GM19463 (cell line): ENCODE measurements around the gene FZD4.
"Not testable (repeated sequence)": the region's sequence is repeated elsewhere in the genome, so short reads cannot be mapped to it uniquely, and the experiment has no call there.

Experiments
- ATAC-seq: cut with Tn5 transposase; IDR thresholded peaks from one replicate; pipeline ENCODE4 v1.9.1; 2021; ENCODE audit warnings: mild to moderate bottlenecking, moderate library complexity; ENCODE audit not compliant: unreplicated experiment

Gene FZD4

DNA sequence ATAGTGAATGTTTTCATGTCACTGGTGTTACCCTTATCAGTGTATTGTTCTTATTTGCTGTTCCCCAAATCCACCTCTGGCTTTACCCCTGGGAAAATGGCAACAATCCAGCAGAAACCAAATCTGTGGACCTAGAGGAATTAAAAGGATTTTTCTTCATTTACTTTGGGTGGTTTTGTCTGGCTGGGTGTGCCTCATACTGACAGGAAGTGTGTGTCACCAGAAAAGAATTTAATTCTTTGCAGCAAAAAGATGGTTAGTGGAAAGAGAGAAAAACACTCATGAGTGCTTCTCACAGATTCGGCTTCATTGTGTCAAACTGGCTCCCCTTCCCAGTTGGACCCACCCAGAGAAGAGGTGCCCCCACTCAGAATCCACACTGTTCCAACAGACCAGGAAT is 38.9 kb downstream of the FZD4 start:
- ATAC-seq: no peak

DNA sequence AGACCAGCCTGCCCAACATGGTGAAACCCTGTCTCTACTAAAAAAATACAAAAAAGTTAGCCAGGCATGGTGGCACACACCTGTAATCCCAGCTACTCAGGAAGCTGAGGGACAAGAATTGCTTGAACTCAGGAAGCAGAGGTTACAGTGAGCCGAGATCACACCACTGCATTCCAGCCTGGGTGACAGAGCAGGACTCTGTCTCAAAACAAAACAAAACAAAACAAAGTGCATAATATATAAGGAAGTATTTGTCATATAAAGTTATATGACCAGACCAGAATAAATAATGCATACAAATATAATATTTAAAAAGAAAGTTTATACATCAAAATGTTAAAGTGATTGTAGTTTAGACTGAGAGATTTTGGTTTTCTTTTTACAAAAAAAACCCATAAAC is 39.3 kb downstream of the FZD4 start:
- not testable (repeated sequence) for ATAC-seq

DNA sequence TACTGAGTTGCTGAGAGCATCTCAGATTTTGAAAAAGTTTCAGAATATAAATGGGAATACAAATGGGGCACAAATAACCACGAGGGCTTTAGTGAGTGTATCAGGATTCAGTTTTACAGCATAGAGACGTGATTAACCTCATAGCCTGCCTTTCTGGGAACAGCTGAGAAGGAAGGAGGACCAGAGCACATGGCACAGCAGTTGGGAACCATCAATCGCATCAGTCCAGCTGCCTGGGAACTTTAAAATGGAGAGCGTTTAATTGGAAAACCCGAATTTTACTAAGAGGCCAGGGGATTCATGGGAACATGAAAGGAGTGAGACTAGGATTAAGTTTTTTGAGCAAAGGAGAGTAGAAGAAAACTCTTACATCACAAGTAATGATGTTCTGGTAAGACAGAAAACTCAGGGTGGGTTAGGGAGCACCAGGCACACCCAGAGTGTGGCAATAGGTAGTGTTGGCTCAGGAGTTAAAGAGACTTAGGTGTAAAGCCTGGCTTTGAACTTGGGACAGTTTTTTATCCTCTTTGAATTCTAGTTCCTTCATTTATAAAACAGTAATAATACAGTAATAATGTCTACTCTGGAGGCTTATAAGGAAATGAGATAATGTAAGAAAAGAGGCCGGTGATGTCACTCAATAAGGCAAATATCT is 40.2 kb downstream of the FZD4 start:
- no peak for ATAC-seq

DNA sequence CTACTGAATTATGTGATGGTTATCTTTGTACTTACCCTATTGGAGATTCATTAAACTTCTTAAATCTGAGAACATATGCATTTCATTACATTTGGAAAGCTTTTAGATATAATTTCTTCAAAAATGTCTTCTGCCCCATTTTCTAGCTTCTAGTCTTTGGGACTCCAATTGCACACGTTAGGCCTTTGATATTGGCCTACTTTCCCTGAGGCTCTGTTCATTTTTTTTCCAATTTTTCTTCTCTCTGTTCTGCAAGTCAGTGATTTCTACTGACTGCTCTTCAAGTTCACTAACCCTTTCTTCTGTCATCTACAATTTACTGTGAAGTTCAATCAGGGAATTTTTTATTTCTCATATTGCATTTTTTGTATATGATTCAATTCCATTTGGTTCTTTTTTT is 43.0 kb downstream of the FZD4 start:
- ATAC-seq: no peak

DNA sequence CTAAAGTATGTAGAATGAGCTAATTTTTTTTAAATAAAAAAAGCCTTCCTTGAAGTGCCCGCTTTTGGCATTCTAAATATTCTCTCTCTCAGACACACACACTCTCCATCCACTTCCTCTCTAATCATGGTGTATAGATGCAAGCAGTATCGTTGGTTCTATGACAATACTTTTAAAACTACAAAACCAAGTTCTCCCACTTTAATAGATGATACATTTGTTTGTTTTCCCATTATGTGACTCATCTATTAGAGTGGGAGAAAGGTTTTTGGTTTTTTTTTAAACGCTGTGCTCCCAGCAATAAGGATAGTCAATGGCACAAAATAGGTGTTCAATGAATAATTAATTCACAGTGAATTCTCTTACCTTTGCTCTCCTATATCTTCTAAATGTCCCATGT is 44.6 kb downstream of the FZD4 start:
- no peak for ATAC-seq

DNA sequence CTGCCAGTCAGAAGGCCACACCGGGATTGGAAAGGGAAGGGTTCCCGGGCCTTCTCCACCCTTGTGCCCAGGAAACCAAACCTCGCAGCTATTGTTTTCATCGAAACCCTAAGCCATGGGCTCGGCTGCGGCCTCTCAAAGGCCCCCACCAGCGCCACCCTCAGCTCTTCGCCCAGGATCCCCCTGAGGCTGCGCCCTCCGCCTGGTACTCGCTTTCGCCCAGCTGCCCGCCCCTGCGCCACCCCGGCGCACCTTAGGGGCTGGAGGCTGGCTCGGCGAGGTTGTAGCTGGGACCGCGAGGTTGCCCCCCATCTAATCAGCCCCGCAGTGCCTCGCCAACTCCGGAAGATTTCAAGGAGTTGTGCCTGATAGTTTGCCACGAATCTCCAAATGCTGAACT is 49.0 kb downstream of the FZD4 start:
- ATAC-seq: no peak

DNA sequence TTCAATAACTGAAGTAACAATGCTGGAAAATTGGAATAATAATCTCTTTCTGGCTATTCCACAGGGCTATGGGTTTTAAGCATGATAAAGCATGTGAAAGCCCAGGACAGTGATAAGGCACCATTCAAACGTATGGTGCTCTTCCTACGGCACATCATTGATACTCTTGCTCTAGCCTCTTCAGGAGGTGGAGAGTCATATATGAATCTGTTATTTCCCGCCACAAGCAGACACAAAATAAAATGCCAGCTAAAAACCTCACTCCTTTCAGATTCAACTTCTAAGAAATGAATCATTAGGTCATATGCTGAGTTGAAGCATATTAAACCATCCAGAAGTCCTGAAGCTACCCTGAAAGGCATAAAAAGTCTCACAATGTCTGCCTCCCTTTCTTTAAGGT is 49.9 kb downstream of the FZD4 start:
- no peak for ATAC-seq

DNA sequence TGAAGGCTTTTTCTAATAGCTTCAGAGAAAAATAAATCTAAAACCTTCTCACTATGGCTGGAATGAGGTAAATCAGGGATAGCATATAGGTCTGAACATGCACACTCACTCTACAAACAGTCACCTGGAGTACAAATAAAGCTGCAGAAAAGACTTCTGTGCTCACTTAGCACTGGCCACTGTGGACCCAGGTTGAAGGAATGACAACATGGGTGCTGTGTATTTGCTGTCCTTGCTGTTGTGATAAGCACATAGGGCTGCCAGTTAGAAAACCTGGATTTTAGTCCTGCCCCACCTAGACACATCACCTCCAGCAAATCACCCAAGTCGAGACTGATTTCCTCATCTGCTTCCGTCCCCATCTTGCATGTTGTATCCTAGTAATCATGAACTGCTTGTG is 51.2 kb downstream of the FZD4 start:
- no peak for ATAC-seq

DNA sequence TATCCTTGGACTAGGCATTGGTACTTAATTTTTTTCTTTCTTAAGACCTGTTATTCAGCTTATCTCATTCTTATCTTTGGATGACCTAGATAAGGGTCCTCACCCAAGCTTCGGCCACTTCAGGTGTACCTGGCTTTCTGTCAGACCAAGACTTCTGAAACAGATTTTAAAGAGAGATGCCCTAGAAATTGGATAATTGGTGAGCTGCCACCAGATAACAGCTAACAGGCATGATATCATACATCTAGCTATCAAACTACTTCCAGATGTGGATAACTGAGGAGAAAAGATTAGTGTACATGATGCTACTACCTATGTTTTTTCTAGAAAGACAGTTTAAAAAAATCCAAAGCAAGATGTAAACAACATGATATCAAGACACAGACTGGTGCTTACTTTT is 52.9 kb downstream of the FZD4 start:
- ATAC-seq: no peak

DNA sequence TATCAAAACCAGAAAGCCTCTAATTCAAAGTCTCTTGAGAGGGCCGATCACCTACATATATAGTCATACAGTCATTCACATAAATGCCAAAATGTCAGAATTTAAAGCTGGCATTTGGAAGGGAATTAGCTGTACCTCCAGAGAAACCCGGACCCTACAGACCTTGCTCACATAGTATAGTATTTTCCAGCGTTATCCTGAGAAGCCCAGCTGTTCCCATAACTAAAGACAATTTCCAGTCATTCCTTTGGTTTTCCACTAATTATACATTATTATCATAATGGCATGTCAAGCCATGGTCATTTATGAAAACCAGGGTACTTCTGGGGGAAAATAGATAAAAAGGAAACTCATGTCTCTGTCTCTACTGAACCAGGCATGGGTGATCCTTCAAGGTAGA is 53.6 kb downstream of the FZD4 start:
- ATAC-seq: no peak

DNA sequence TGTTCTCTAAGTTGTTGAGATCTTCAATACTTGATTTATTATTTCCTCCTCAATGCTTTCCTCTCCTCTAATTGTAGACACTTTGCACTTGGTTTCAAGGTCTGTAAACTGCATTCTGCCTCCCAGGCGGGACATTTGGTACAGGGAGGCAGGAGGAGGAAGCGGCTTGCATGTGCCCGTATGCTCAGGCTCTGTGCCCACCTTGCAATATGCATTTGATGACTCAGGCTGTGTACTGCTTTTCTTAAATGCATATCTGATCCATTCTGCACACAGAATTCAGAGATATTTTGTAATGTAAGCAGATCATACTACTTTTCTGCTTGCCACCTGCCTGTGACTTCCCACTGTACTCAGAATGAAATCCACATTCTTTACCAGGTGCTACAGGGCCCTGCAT is 55.0 kb downstream of the FZD4 start:
- no peak for ATAC-seq

DNA sequence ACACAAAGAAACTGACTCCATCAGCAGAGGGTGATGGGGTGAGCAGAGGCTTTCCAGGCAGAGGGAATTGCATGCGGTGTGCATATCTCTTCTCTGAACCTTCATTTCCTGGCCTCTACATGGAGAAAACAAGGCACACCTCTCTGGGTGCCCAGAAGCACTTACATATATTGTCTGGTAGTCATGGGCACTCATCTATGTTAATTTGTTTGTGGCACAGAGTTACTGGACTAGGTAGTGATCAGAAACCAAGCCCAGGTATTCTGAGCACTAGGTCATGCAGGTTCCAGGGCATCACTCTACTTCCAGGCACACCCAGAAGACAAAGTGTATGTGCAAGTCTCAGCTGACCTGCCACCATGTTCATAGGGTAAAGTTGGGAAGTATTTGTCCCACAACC is 56.5 kb downstream of the FZD4 start:
- no peak for ATAC-seq

DNA sequence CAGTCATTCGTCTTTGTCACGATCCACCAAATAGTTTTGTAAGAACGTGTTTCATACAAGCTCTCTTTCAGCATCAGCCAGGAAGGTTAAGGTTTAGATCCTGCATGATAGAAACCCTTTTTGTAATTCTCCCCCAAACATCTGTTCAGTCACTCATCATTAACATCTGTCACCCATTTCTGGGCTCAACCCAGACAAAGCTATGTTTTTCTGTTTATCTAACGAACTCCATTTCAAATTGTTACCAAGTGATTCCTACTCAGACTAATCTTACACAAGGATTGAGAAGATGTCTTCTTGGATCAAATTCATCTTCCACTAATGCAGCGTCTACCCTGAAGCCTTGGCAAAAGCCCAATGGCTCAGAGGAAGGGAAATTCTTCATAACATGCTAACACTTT is 58.8 kb downstream of the FZD4 start:
- ATAC-seq: no peak
